UCSD-AML1 (cell line): Measurements from ENCODE around the gene AHNAK.

Source experiments
- DNase-seq: peaks from one replicate; lab custom pipeline; 2025; ENCODE audit not compliant: unreplicated experiment; lab: John Stamatoyannopoulos, UW

Gene AHNAK

DNA sequence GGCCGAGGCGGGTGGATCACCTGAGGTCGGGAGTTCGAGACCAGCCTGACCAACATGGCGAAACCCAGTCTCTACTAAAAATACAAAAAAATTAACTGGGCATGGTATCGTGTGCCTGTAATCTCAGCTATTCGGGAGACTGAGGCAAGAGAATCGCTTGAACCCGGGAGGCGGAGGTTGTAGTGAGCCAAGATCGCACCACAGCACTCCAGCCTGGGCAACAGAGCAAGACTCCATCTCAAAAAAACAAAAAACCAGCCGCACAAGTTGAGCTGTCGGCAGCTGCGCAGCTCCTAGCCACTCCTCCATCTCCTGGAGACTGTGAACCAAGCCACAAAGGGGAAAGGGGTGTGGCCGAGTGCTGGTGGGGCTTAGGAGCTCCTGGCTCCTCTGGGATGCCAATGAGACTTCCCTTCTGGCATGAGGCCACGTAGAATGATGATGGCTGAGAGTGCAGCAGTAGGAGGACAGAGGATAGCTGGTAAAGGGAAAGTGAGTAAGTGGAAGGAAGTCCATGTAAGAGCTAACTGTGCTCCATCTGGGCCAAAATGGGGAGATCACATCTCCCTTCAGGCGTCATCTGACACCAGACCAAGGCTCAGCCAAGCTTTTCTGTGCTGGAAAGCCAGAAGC, 47.2 kb downstream of the AHNAK start:
- peak; percentile 68 for DNase-seq

DNA sequence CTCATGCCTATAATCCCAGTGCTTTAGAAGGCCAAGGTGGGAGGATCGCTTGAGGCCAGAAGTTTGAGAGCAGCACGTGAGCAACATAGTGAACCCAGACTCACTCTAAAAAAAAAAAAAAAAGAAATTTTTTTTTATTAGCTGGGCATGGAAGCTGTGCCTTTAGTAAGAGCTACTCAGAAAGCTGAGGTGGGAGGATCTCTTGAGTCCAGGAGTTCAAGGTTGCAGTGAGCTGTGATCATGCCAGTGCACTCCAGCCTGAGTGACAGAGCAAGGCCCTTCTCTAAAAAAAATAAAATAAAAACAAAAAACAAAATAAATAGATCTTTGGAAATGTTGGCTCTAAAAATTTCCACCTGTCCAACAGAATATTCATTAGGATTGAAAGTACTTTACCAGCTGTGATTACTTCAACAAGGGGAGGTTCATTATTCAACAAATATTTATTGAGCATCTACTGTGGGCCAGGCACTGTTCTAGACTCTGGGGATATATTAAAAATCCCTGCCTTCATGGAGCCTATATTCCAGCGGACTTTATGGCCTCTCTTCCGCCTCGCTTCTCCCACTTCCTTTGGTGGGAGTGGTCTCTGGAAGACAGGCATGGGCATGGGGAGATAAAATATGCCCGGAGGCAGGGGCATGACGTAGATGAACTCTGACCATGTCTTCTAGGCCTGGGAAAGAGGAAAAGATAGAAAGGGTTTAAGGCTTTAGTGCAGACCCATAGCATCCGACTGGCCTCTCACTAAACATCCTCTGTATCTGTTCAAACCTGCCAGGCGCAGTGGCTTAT, 47.9 kb downstream of the AHNAK start:
- no peak for DNase-seq

DNA sequence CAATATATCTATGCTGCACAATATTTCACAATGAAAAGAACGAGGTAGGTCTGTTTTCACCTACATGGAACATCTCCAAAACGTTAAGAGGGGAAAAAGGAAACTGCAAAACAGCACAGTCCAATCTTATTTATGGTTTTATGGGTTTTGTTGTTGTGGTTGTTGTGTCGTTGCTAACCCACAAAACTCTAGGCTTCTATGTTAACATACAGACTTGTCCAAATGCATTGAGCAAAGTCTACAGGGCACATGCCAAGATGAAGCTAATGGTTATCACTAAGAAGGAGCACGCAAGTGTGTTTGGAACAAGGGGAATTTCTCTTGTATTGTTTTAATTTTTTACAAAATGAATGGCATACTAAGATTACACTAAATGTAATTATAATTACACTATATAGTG, 48.6 kb downstream of the AHNAK start:
- DNase-seq: no peak

DNA sequence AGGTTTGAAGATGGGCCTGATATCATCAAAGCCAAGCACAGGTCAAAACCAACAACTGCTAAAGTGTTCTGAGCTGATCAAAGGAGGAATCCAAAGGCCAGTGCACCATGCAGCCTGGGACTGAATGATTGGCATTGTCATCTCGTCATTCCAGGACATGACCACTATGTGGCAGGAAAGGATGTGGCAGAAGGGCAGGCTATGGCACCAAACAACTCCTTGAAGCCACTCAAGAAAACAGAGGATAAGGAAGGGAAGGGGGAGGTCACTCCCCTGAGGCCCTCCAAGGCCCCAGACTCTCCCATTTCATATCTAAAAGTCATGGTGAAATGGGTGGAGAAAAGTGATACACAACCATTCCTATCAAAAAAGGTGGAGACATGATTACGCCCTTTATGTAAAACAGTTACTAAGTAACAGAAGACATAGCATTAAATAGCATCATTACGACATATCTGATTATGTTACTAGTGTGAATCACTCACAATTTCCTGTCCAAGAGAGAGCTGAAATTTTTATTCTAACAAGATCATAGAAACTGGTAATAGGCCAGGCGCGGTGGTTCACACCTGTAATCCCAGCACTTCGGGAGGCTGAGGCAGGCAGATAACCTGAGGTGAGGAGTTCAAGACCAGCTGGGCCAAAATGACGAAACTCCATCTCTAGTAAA, 49.3 kb downstream of the AHNAK start:
- DNase-seq: peak; percentile 24

DNA sequence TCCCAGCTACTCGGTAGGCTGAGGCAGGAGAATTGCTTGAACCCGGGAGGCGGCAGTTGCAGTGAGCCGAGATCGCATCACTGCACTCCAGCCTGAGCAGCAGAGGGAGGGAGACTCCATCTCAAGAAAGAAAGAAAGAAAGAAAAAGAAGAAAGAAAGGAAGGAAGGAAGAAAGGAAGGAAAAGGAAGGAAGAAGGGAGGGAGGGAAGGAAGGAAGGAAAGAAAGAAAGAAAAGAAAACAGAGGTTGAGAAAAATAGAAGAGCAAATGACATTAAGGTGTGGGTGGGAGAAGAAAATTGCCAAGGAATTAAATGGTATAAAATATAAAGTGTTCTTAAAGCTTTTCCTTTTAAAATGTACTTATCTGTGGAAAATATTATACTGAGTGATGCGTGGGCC, 49.9 kb downstream of the AHNAK start:
- no peak for DNase-seq

DNA sequence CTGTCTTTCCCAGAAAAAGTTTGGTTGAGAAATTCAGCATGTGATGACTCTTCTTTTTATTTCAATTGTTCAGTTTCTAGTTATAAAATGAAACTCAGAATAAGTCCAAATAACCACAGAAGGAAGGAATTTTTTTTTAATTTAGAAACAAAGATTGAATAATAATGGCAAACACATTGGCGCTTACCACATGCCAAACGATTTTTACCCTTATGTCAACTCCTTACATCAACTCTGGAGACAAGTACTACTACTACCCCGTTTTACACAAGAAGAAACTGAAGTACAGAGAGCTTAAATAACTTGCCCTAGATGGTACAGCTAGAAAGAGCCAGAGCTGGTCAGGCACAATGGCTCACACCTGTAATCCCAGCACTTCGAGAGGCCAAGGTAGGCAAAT, 52.4 kb downstream of the AHNAK start:
- DNase-seq: no peak

DNA sequence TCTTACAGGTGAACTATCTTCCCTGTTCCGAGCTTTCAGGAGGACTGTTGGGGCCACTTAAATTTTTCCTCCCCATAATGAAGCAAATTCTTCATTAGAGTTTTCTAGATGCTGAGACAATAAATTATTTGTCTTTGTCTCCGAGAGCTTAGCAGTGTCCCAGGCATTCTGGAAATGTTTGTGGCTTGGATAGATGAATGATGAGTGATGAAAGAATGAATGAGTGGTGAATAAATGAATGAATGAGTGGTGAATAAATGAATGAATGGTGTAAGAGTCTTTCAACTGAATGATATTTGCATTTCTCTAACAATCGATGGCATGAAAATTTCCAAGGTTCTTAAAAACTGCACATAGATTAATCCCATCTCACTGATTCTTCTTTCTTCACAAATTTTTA, 52.8 kb downstream of the AHNAK start:
- no peak for DNase-seq

DNA sequence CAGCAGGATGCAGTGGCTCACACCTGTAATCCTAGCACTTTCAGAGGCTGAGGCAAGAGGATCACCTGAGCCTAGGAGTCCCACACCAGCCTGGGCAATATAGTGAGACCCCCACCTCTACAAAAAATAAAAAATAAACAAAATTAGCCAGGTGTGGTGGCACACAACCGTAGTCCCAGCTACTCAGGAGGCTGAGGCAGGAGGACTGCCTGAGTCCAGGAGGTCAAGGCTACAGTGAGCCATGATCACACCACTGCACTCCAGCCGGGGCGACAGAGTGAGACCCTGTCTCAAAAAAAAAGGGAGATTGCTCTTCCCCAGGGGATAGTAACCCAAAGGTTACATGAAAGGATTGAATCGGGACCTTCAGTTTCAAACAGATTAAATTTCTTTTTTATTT, 54.0 kb downstream of the AHNAK start:
- DNase-seq: no peak

DNA sequence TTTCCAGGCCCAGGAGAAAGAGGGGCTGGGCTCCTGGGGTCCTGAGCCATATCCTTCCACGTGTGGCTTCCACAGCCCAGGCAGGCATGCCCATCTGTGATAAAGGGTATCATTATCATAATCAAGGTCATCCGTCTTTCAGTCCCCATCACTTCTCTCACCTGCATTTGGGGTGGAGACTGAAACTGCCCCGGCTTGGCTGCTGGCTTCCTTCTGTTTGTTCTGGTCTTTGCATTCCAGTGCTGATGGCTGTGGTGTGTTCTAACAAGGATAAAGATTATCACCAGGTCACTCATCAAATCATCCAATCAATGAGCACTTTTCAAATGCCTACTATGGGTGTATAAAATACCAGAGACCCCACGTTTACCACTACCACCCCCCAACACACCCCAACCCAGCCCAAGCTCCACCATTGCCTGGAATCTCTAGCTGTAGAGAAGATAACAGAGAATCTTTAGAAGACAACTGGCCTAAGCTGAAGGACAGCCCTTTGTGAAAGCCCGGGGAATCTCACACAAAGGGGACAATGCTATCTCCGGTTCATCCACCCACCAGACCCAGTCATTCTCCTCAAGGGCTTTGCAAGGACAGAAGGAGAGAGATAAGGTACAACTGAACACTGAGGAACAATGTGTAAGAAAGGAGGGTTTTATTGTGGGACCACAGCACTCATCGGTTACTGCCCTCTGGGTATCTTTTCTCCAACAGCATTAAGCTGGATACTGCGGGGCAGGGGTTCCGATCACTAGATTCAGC, 54.9 kb downstream of the AHNAK start:
- DNase-seq: no peak

DNA sequence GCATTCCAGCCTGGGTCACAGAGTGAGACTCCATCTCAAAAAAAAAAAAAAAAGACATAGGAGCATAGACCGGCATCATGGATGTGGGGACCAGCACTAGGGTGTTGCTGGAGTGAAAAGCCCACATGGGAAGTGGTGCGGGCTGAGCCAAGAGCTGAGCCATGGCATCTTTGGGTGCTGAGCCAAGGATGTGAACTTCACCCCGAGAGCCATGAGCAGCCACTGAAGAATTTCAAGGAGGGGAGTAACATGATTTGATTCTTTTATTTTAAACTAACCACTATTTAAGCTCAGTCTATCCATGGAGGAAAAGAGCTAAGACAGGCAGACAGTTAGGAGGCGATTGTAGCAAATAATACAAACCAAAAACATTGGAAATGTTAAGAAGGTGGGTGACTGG, 57.4 kb downstream of the AHNAK start:
- no peak for DNase-seq

DNA sequence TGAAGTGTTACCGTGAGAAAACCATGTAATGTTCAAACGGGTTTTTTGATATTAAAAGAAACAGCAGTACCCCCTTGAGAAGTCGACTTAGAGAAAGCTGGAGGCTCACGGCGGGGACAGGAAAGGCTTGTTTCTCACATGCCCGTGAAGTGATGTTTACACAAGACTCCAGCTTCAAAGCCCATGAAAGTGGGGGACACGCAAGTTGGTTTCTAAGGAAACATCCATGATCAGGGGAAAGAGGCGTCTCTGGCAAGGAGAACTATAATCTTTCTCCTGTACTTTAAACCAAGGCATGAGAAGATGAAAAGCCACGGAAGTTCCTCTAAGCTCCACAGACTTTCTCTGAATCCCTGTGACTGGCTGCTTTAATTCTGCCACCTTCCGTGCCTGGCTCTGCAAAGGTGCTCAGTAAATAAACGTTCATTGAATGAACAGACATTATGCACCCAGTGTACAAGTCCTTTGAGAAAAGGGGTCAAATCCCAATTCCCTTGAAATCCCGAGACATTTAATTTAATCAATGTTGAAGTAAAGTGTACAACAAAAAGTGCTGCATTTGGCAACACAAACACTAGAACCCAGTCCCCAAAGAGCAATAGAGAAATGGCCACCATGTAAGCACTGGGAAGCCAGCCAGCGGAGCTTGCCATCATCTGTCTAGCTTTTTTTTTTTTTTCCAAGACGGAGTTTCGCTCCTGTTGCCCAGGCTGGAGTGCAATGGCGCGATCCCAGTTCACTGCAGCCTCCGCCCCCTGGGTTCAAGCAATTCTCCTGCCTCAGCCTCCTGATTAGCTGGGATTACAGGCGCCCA, 58.7 kb downstream of the AHNAK start:
- no peak for DNase-seq

DNA sequence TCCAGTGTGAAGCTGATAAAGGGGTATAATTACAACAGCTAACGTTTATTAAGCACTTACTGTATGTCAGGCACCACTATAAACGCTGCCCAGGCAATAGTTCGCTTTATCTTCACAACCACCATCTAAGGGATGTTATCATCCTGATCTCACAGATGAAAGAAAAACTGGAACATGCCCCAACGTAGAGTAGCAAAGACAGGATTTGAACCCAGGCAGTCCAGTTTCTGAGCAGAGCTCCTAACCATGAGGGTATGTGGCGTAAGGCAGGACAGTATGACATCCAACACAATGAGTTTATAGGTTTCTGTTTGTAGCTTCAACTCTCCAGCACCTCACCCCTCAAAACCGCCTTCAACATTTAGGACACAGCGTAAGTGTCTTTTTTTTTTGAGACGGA, 59.5 kb downstream of the AHNAK start:
- no peak for DNase-seq

DNA sequence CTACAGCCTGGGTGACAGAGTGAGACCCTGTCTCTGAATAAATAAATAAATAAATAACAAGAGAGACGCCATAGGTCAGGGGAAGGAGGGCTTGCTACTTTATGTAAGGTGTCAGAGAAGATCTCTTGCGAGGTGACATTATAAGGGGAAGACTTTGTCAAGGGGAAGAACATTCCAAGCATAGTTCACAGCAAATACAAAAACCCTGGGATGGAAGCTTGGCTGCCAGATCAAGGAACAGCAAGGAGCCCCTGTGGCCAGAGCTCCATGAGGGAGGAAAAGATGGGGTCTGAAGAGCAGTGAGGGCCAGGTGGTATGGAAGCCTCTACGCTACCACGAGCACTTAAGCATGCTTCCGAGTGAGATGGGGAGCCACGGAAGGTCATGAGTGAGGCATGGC, 62.3 kb downstream of the AHNAK start:
- no peak for DNase-seq

DNA sequence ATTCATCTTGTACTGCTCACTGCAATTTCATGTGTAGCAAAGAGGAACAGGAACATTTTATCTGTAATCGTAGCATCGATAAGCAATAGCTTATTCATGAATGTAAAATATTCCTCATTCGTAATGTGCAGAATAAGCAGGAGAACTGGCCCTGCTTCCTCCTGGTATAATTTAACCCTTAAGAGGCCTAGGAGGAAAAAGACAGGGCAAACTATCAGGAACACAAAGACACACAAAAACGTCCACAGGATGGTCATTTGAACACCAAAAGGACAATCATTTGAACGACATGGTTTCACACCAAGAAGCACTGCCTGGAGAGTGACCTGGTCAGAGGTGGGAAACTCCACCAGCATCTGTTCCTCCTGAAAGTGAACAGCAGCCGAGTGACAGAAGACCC, 63.9 kb downstream of the AHNAK start:
- DNase-seq: no peak

DNA sequence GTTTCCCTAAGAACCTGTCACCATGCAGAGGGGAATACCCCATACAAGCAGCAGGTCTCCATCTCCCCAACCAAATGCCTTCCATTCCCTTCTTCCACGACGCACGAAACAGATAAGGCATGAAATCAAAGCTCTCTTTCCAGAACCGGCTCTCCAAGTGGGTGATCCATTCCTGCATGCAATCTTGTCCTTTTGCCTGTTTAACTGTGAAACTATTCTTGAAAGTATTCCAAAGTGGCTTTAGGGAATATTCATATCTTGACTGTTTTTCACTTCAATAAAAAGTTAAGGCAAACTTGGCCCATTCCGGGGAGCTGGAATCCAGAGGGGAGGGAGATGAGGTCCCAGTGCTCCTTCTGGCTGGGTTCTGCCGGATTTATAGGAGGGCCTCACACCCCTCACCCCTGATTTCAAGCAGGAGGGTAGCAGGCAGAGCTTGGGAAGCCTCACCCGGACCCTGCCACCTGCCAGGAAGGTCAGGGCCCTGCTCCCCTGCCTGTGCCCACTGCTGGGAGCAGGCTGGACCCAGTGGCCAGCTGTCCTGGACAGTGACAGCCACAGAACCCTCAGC, 66.9 kb downstream of the AHNAK start:
- no peak for DNase-seq

DNA sequence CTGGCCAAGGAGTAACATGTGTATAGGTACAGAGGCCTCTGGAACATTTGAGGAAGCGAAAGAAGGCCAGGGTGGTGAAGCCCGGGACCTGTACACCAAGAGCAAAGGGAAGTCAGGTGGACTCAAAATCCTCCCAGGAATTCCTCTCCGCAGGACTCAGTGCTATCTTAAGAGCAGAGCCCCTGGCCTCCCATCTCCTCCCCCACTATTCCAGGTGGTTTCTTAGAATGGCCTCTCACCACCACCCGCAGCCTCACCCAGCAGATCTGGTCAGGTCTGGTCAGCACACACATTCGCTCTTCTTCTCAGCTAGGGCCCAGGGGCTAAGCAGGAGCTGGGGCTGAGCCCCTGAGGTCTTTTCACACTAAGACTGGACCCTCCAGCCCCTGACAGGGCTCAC, 68.7 kb downstream of the AHNAK start:
- DNase-seq: no peak

DNA sequence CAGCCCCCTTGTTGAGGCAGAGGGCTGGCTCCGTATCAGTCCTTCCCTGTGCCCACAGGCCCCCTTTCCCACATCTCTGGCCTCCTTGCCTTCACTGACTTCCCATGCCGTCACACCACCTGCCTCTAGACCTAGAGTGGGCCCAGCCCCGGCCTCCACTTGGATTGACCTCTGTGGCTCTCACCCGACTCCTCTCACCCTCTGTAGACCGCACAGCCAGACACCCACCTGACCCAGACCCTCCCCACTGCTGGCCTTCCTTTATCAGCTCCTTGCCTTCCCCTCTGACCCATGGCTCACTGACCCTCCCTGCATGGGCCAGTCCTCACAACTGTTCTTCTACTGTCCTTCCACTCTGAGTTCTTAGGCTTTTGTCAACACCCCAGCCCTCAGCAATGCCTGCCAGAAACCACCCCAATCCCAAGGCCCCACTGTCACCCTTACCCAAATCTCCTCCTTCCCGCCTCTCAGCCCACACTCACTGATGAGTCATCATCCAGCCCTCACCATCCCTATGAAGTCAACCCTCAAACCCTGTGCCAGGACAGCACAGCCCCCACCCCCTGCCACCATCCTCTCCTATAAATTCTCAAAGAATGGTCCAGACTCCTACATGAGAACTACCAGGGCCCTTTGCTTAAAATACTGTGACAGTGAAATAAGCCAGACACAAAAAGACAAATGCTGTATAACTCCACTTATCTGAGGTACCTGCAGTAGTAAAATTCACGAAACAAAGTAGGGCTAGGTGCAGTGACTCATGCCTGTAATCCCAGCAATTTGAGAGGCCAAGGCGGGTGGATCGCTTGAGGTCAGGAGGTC, 74.3 kb downstream of the AHNAK start:
- DNase-seq: no peak

DNA sequence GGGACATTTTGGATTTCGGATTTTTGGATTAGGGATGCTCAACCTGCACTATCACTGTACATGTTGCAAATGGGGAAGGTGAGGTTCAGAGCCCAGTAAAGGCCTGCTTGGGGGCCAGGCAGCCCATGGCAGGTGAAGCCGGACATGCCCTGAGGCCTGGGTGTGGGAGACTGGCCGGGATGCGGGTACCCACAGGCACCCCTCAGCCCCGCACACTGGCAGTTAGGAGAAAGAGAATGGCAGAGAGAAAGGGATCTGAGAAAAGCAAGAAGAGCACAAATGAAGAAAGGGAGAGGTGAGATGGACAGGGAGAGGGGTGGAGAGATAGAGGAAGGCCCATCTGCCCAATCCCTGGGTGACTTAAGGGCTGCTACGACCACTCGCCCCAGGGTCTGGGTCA, 75.0 kb downstream of the AHNAK start:
- DNase-seq: no peak

DNA sequence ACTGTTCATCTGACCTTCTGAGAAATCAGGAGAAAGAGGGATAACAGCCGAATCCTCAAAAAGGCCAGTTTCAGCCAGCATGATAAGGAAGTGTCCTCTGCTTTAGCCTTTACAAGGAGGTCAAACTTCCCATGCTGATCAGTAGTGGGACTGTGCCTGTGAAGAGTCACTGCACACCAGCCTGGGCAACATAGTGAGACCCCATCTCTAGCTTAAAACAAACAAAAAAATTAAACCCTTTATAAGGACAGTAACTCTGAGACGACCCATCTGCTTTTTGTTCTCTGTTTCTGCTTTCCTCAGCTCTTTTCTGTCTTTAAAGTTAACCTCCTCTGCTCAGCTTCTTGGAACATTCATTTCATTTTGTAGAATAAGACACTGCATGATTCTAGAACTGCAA, 78.0 kb downstream of the AHNAK start:
- no peak for DNase-seq

DNA sequence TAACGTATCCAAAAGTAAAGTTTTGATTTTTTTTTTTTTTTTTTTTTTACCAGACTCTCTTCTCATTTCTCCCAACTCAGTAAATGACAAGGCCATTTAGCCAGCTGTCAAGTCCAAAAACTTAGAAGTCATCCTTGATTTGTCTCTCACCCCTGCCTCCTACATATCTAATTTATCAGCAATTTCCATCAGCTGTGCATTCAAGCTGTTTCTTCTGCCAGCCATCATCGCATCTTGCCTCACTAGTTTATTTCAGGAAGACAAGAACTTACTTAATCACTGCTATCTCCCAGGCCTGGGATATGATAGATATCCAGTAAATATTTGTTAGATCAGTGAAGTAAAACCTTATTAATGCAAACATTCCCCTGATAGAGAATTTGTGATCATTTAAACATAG, 80.2 kb downstream of the AHNAK start:
- DNase-seq: no peak
